Measurements from ENCODE around the gene UBXN4.

UBXN4 gene

GRCh38 chr2:135775420-135775819, 33.8 kb downstream of the UBXN4 start:
- no peaks in the 10 kb centered on the region for H4K20me1 ChIP-seq (ENCODE audit: insufficient read depth, low read length, poor library complexity, severe bottlenecking)
- H3K9ac ChIP-seq (ENCODE audit: low read depth, low read length, poor library complexity, severe bottlenecking): no peak overlapping the region
- no peak overlapping the region for H3K4me2 ChIP-seq (ENCODE audit: low read depth, low read length, poor library complexity, severe bottlenecking)
- H3K4me3 ChIP-seq (ENCODE audit: low read length, poor library complexity, severe bottlenecking): no peak overlapping the region
- H3K4me1 ChIP-seq (ENCODE audit: insufficient read depth, low read length, poor library complexity, severe bottlenecking): no peaks in the 10 kb centered on the region
- H3K36me3 ChIP-seq (ENCODE audit: insufficient read depth, low read length): peaks cover 94% of the 10 kb centered on the region
- no peaks in the 10 kb centered on the region for H3K27me3 ChIP-seq (ENCODE audit: insufficient read depth, low read length, poor library complexity, severe bottlenecking)
- H3K9me3 ChIP-seq (ENCODE audit: insufficient read depth, low read depth, low read length): no peaks in the 10 kb centered on the region
- no peaks in the 10 kb centered on the region for H3K9me2 ChIP-seq (replicated peaks; ENCODE audit: low read depth, low read length)
- no peaks in the 10 kb centered on the region for H3F3A ChIP-seq (ENCODE audit: low read depth)
- H2AFZ ChIP-seq (ENCODE audit: low read length): no peak overlapping the region
- H3K79me2 ChIP-seq (ENCODE audit: insufficient read depth, low read length): no peaks in the 10 kb centered on the region
- TF ChIP-seq, protein P1, sequence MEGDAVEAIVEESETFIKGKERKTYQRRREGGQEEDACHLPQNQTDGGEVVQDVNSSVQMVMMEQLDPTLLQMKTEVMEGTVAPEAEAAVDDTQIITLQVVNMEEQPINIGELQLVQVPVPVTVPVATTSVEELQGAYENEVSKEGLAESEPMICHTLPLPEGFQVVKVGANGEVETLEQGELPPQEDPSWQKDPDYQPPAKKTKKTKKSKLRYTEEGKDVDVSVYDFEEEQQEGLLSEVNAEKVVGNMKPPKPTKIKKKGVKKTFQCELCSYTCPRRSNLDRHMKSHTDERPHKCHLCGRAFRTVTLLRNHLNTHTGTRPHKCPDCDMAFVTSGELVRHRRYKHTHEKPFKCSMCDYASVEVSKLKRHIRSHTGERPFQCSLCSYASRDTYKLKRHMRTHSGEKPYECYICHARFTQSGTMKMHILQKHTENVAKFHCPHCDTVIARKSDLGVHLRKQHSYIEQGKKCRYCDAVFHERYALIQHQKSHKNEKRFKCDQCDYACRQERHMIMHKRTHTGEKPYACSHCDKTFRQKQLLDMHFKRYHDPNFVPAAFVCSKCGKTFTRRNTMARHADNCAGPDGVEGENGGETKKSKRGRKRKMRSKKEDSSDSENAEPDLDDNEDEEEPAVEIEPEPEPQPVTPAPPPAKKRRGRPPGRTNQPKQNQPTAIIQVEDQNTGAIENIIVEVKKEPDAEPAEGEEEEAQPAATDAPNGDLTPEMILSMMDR (conservative IDR thresholded peaks at IDR 0.05; ENCODE audit: low read length): no peak
- TF ChIP-seq EZH2phosphoT487 (IDR thresholded peaks at IDR 0.05; ENCODE audit: borderline replicate concordance): no peak

- Histone ChIP-seq H3K4me2 (ENCODE audit: low read depth, low read length, poor library complexity, severe bottlenecking) (no peak overlapping the region), H3K27me3 (ENCODE audit: insufficient read depth, low read length, poor library complexity, severe bottlenecking) (no peaks in the 10 kb centered on the region), H3K9me3 (ENCODE audit: insufficient read depth, low read depth, low read length) (no peaks in the 10 kb centered on the region), H3K4me3 (ENCODE audit: low read length, poor library complexity, severe bottlenecking) (no peak overlapping the region), H2AFZ (ENCODE audit: low read length) (no peak overlapping the region), H3K4me1 (ENCODE audit: insufficient read depth, low read length, poor library complexity, severe bottlenecking) (no peaks in the 10 kb centered on the region), H3K36me3 (ENCODE audit: insufficient read depth, low read length) (peaks cover 94% of the 10 kb centered on the region), H3K9me2 (replicated peaks; ENCODE audit: low read depth, low read length) (no peaks in the 10 kb centered on the region), H3K79me2 (ENCODE audit: insufficient read depth, low read length) (no peaks in the 10 kb centered on the region), H3K9ac (ENCODE audit: low read depth, low read length, poor library complexity, severe bottlenecking) (no peak overlapping the region), H3F3A (ENCODE audit: low read depth) (no peaks in the 10 kb centered on the region), H4K20me1 (ENCODE audit: insufficient read depth, low read length, poor library complexity, severe bottlenecking) (no peaks in the 10 kb centered on the region)
- TF ChIP-seq EZH2phosphoT487 (IDR thresholded peaks at IDR 0.05; ENCODE audit: borderline replicate concordance): no peak
- TF ChIP-seq, protein P1 (conservative IDR thresholded peaks at IDR 0.05; ENCODE audit: low read length): no peak
These were observed 34.7 kb downstream of the UBXN4 start for GRCh38 chr2:135776367-135776766.

DNA sequence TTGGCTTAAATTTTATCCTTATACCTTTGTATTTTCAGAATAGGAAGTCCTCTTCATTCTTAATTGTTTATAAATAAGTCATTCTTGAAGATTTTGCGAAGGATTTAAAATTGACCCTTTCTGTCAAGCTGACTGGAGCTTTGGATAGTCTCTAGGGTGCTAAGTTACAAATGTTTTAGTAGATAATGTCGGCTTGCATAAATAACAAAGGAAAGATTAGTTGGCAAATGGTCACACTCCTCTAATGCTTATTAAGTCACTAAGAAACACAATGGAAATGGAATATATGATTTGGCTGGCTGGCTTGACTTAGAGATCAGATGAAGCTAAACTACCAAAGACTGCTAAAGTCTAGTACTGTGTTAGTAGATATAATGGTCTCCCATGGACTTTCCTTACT, 40.6 kb downstream of the UBXN4 start:
- Histone ChIP-seq H3K9me3 (ENCODE audit: insufficient read depth, low read depth, low read length) (no peaks in the 10 kb centered on the region), H3K27me3 (ENCODE audit: insufficient read depth, low read length, poor library complexity, severe bottlenecking) (no peaks in the 10 kb centered on the region), H3F3A (ENCODE audit: low read depth) (0 out of 2 replicates have a peak, but pooled peaks cover 4% of the 10 kb centered on the region), H2AFZ (ENCODE audit: low read length) (no peak overlapping the region), H3K4me2 (ENCODE audit: low read depth, low read length, poor library complexity, severe bottlenecking) (no peak overlapping the region), H3K4me3 (ENCODE audit: low read length, poor library complexity, severe bottlenecking) (no peak overlapping the region), H3K79me2 (ENCODE audit: insufficient read depth, low read length) (no peaks in the 10 kb centered on the region), H3K4me1 (ENCODE audit: insufficient read depth, low read length, poor library complexity, severe bottlenecking) (no peaks in the 10 kb centered on the region), H3K9me2 (replicated peaks; ENCODE audit: low read depth, low read length) (no peaks in the 10 kb centered on the region), H4K20me1 (ENCODE audit: insufficient read depth, low read length, poor library complexity, severe bottlenecking) (no peaks in the 10 kb centered on the region), H3K9ac (ENCODE audit: low read depth, low read length, poor library complexity, severe bottlenecking) (no peak overlapping the region), H3K36me3 (ENCODE audit: insufficient read depth, low read length) (peaks cover 82% of the 10 kb centered on the region)
- TF ChIP-seq, protein P1 (conservative IDR thresholded peaks at IDR 0.05; ENCODE audit: low read length): no peak
- TF ChIP-seq EZH2phosphoT487 (IDR thresholded peaks at IDR 0.05; ENCODE audit: borderline replicate concordance): no peak

Data from Loucy (cell line).